Measurements from ENCODE around the gene SLC4A11. TPM values are rescaled to one million over a fixed set of nuclear protein-coding genes. Genes with fewer than 3 reads are reported as not detected.

The SLC4A11 gene
- total and polyA plus RNA-seq, 2 donors (not counting 1 experiment from before 2014, with no cell fraction given) = 0.56 to 1.7 TPM

- TF ChIP-seq CTCF (conservative IDR thresholded peaks at IDR 0.05 in 1 of 2, IDR thresholded peaks at IDR 0.05 in 1 of 2; ENCODE audit: low read depth in 1 of 2, low read length in 2 of 2) (no peak), EZH2 (IDR thresholded peaks at IDR 0.05; ENCODE audit: low read length, missing control alignments) (no peak)
- Histone ChIP-seq H3K79me2 (ENCODE audit: control insufficient read depth, insufficient read depth, low read length) (peaks cover 25% of the 10 kb centered on the region), H3K4me2 (ENCODE audit: extremely low read depth, insufficient read depth, low read length) (peak overlapping the region; percentile 96), H3K9ac (ENCODE audit: insufficient read depth, low read length) (peak overlapping the region; percentile 81), H3K4me1 (ENCODE audit: control insufficient read depth, extremely low read depth, insufficient read depth, low read length) (peaks cover 6% of the 10 kb centered on the region), H3K9me3 (ENCODE audit: control insufficient read depth, insufficient read depth, low read depth, low read length) (no peaks in the 10 kb centered on the region), H3K27me3 (ENCODE audit: control insufficient read depth, insufficient read depth, low read length) (no peaks in the 10 kb centered on the region), H3K4me3 (replicated peaks in 1 of 4; ENCODE audit: control extremely low read depth in 1 of 4, insufficient read depth in 1 of 4, low read depth in 3 of 4, low read length in 4 of 4) (peak overlapping the region; percentile 92 to 96 (median 96)), H3K36me3 (ENCODE audit: control insufficient read depth, insufficient read depth, low read length) (peaks cover 2% of the 10 kb centered on the region), H4K20me1 (ENCODE audit: control insufficient read depth, extremely low read depth, insufficient read depth, low read length) (no peaks in the 10 kb centered on the region), H3K27ac (ENCODE audit: insufficient read depth, low read length) (peak overlapping the region; percentile 84), H2AFZ (ENCODE audit: low read length) (no peak overlapping the region)
- DNase-seq (ENCODE audit: low read depth in 2 of 2) = no peak
Observed at GRCh38 chr20:3210346-3210745, 28.6 kb downstream of the SLC4A11 start.

- peaks cover 25% of the 10 kb centered on the region for H3K79me2 ChIP-seq (ENCODE audit: control insufficient read depth, insufficient read depth, low read length)
- no peaks in the 10 kb centered on the region for H4K20me1 ChIP-seq (ENCODE audit: control insufficient read depth, extremely low read depth, insufficient read depth, low read length)
- TF ChIP-seq CTCF (conservative IDR thresholded peaks at IDR 0.05 in 1 of 2, IDR thresholded peaks at IDR 0.05 in 1 of 2; ENCODE audit: low read depth in 1 of 2, low read length in 2 of 2) = no peak
- no peak for TF ChIP-seq EZH2 (IDR thresholded peaks at IDR 0.05; ENCODE audit: low read length, missing control alignments)
- H3K4me1 ChIP-seq (ENCODE audit: control insufficient read depth, extremely low read depth, insufficient read depth, low read length) = peaks cover 6% of the 10 kb centered on the region
- peak overlapping the region; percentile 92 to 96 (median 96) for H3K4me3 ChIP-seq (replicated peaks in 1 of 4; ENCODE audit: control extremely low read depth in 1 of 4, insufficient read depth in 1 of 4, low read depth in 3 of 4, low read length in 4 of 4)
- peak; percentile 10 to 14 for DNase-seq (ENCODE audit: low read depth in 2 of 2)
- H3K4me2 ChIP-seq (ENCODE audit: extremely low read depth, insufficient read depth, low read length) = peak overlapping the region; percentile 96
- no peaks in the 10 kb centered on the region for H3K36me3 ChIP-seq (ENCODE audit: control insufficient read depth, insufficient read depth, low read length)
- peak overlapping the region; percentile 81 for H3K9ac ChIP-seq (ENCODE audit: insufficient read depth, low read length)
- no peaks in the 10 kb centered on the region for H3K27me3 ChIP-seq (ENCODE audit: control insufficient read depth, insufficient read depth, low read length)
- peak overlapping the region; percentile 84 for H3K27ac ChIP-seq (ENCODE audit: insufficient read depth, low read length)
- H3K9me3 ChIP-seq (ENCODE audit: control insufficient read depth, insufficient read depth, low read depth, low read length) = no peaks in the 10 kb centered on the region
- peak overlapping the region; percentile 90 for H2AFZ ChIP-seq (ENCODE audit: low read length)
Observed at GRCh38 chr20:3209946-3210317, 29.1 kb downstream of the SLC4A11 start.

- H3K27ac ChIP-seq (ENCODE audit: insufficient read depth, low read length) = peak within 1 kb of the TSS; percentile 84
- H2AFZ ChIP-seq (ENCODE audit: low read length) = peak within 1 kb of the TSS; percentile 90
- H3K9ac ChIP-seq (ENCODE audit: insufficient read depth, low read length) = peak within 1 kb of the TSS; percentile 81
- H4K20me1 ChIP-seq (ENCODE audit: control insufficient read depth, extremely low read depth, insufficient read depth, low read length) = no peaks in the 10 kb centered on the region
- no peaks in the 10 kb centered on the region for H3K9me3 ChIP-seq (ENCODE audit: control insufficient read depth, insufficient read depth, low read depth, low read length)
- peak within 1 kb of the TSS; percentile 92 to 96 (median 96) for H3K4me3 ChIP-seq (replicated peaks in 1 of 4; ENCODE audit: control extremely low read depth in 1 of 4, insufficient read depth in 1 of 4, low read depth in 3 of 4, low read length in 4 of 4)
- H3K79me2 ChIP-seq (ENCODE audit: control insufficient read depth, insufficient read depth, low read length) = peaks cover 25% of the 10 kb centered on the region
- TF ChIP-seq CTCF (conservative IDR thresholded peaks at IDR 0.05 in 1 of 2, IDR thresholded peaks at IDR 0.05 in 1 of 2; ENCODE audit: low read depth in 1 of 2, low read length in 2 of 2) (no peak), EZH2 (IDR thresholded peaks at IDR 0.05; ENCODE audit: low read length, missing control alignments) (no peak)
- DNase-seq (ENCODE audit: low read depth in 2 of 2) = peak; percentile 32 to 39
- no peaks in the 10 kb centered on the region for H3K36me3 ChIP-seq (ENCODE audit: control insufficient read depth, insufficient read depth, low read length)
- H3K27me3 ChIP-seq (ENCODE audit: control insufficient read depth, insufficient read depth, low read length) = no peaks in the 10 kb centered on the region
- peaks cover 6% of the 10 kb centered on the region for H3K4me1 ChIP-seq (ENCODE audit: control insufficient read depth, extremely low read depth, insufficient read depth, low read length)
- peak within 1 kb of the TSS; percentile 96 for H3K4me2 ChIP-seq (ENCODE audit: extremely low read depth, insufficient read depth, low read length)
Observed at GRCh38 chr20:3209257-3209945, 29.6 kb downstream of the SLC4A11 start, which contains the start of gene ITPA. TSS of gene ITPA (plus strand) at chr20:3209498. CDS start at chr20:3209552, 54 bp downstream.

Data from fibroblast of lung (primary cell).